ENCODE data around the gene SLC1A4.
"Not testable (repeated sequence)": the region's sequence is repeated elsewhere in the genome, so short reads cannot be mapped to it uniquely, and the experiment has no call there.

The SLC1A4 gene

DNA sequence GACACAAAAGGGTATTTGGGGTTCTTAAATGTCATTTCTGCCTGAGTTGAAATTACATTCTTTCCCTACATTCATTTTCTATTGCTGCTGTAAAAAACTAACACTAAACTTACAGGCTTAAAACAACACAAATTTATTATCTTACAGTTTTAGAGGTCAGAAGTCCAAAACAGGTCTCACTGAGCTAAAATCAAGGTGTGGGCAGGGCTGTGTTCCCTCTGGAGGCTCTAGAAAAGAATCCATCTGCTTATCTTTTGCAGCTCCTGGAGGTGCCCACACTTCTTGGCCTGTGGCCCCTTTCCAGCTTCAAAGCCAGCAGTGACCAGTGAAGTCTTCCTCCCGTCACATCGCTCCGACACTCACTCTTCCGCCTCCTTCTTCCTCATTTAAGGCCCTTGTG is 23.2 kb upstream of the SLC1A4 start:
- H3K4me3 ChIP-seq (ENCODE audit: low read length), result no peak overlapping the region
- TF ChIP-seq, protein P1, sequence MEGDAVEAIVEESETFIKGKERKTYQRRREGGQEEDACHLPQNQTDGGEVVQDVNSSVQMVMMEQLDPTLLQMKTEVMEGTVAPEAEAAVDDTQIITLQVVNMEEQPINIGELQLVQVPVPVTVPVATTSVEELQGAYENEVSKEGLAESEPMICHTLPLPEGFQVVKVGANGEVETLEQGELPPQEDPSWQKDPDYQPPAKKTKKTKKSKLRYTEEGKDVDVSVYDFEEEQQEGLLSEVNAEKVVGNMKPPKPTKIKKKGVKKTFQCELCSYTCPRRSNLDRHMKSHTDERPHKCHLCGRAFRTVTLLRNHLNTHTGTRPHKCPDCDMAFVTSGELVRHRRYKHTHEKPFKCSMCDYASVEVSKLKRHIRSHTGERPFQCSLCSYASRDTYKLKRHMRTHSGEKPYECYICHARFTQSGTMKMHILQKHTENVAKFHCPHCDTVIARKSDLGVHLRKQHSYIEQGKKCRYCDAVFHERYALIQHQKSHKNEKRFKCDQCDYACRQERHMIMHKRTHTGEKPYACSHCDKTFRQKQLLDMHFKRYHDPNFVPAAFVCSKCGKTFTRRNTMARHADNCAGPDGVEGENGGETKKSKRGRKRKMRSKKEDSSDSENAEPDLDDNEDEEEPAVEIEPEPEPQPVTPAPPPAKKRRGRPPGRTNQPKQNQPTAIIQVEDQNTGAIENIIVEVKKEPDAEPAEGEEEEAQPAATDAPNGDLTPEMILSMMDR (IDR thresholded peaks at IDR 0.05; ENCODE audit: insufficient read depth, low read depth, low read length, missing control alignments), result no peak
- DNase-seq (ENCODE audit: low read depth), result no peak

DNA sequence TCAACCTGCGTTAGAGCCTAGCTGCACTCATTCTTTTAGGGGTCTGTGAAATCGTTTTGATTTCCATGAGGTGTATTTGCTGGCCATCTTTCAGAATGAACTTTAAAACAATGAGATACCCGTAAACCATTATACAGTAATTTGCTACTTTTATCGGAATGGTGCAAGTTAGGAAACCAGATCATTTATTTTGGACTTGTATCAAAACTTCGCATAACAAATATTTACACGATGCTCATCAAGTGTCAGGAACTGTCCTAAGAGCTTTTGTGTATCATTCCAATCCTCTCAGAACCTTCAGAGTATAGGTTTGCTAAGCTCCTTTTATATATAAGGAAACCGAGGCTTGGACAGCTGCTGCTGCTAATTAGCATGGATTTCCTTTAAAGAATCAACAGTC is 22.4 kb upstream of the SLC1A4 start:
- no peak for DNase-seq (ENCODE audit: low read depth)
- TF ChIP-seq, protein P1 (IDR thresholded peaks at IDR 0.05; ENCODE audit: insufficient read depth, low read depth, low read length, missing control alignments), result no peak
- H3K4me3 ChIP-seq (ENCODE audit: low read length), result no peak overlapping the region

DNA sequence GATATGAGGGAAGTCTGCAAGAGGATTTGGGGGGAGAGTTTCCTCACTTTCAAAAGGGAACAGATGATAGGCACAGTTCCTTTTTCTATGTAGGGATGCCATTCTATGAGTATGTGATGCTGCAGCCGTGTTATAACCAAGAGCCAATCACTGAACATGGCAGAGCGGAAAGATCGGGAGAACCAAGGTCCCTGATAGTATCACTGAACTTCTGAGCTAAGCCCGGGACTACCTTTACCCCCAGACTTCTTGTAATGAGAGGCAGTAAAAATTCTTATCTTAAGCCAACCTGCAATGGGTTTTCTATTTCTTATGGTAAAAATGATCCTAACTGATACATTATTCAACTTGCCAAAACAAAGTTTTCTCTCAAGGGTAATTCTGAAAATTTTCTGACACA is 21.6 kb upstream of the SLC1A4 start:
- H3K4me3 ChIP-seq (ENCODE audit: low read length), result no peak overlapping the region
- TF ChIP-seq, protein P1 (IDR thresholded peaks at IDR 0.05; ENCODE audit: insufficient read depth, low read depth, low read length, missing control alignments), result no peak
- DNase-seq (ENCODE audit: low read depth), result no peak

DNA sequence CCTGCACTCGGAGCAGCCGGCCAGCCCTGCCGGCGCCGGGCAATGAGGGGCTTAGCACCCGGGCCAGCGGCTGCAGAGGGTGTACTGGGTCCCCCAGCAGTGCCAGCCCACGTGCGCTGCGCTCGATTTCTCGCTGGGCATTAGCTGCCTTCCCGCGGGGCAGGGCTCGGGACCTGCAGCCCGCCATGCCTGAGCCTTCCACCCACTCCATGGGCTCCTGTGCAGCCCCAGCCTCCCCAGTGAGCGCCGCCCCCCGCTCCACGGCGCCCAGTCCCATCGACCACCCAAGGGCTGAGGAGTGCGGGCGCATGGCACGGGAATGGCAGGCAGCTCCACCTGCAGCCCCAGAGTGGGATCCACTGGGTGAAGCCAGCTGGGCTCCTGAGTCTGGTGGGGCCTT is 20.1 kb upstream of the SLC1A4 start:
- not testable (repeated sequence) for DNase-seq (ENCODE audit: low read depth); H3K4me3 ChIP-seq (ENCODE audit: low read length)

DNA sequence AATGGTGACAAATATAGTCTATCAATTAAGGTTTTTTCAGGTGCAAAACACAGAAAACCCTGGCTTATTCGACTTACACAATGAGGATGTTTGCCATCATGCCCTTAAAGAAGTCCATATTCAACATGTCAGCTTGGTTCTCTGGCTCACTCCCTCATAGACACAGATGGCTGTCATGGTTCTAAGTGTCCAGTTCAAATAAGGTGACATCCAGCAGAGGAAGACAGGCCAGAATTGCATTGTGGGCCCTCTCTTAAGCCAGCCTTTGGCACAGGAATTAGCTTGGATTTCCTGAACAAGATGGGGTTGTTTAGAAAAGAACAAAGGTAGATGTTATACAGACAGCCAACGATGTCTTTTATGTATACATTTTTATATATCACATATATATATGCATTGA is 18.7 kb upstream of the SLC1A4 start:
- TF ChIP-seq, protein P1 (IDR thresholded peaks at IDR 0.05; ENCODE audit: insufficient read depth, low read depth, low read length, missing control alignments), result no peak
- no peak overlapping the region for H3K4me3 ChIP-seq (ENCODE audit: low read length)
- DNase-seq (ENCODE audit: low read depth), result no peak

DNA sequence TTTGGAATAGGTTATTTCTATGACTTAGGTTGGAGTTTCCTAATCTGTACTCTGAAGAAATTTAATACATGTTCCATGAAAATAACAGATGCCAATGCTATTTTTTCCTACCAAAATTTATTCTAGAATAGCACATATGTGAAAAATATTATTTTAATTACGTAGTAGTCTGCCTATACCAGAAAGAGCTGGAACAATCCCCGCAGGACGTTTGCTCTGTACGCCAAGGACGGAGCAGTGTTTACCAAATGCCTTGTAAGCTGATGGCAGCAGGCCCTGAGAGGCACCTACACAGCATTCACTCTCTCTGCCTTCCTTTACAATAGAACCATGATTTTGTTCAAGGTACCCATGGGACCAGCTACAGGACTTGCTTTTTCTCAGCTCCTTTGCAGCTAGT is 16.8 kb upstream of the SLC1A4 start:
- TF ChIP-seq, protein P1 (IDR thresholded peaks at IDR 0.05; ENCODE audit: insufficient read depth, low read depth, low read length, missing control alignments), result no peak
- H3K4me3 ChIP-seq (ENCODE audit: low read length), result no peak overlapping the region
- DNase-seq (ENCODE audit: low read depth), result no peak

DNA sequence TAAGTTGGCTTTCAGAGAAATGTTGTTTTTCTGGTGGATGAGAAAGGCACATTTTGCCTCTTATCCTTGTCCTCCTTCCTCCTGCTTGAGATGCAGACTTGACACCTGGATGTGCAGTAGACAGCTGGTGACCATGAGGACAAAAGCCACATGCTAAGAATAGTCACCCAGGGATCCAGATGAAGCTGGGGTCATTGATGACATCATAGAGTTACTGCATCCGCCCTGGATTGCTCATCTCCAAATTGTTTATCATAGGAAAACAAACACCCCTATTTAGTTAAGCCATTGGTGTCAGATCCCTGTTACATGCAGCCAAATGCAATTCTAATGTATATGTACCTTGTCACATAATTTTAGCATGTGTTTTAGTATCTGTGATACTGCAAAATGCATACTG is 16.3 kb upstream of the SLC1A4 start:
- H3K4me3 ChIP-seq (ENCODE audit: low read length), result no peak overlapping the region
- TF ChIP-seq, protein P1 (IDR thresholded peaks at IDR 0.05; ENCODE audit: insufficient read depth, low read depth, low read length, missing control alignments), result no peak
- peak; percentile 18 for DNase-seq (ENCODE audit: low read depth)

Data from epithelial cell of esophagus (primary cell).